A549 (cell line): ENCODE data around the gene LOC101059915.

ENCODE experiments used
- ATAC-seq, 2 experiments: fragments of 200-7000 bp in 1 of 2; fragments of >200 bp in 1 of 2; cut with Nextera tagmentation in 1 of 2; cut with Tn5 transposase in 1 of 2; 3 replicates each; pipeline versions ENCODE4 v1.8.0 to v1.9.1; 2018 to 2020; ENCODE audit warnings: mild to moderate bottlenecking in 1 of 2, moderate library complexity in 1 of 2
- CTCF ChIA-PET: fragments of 300-600 bp; sonication (Branson Sonifier 250); formaldehyde crosslinking; extraction: SDS; loops from one replicate; lab custom pipeline; 2021; ENCODE audit warnings: antibody characterized with exemption, inconsistent platforms; lab: Yijun Ruan, JAX
- POLR2A ChIA-PET: fragments of 350-600 bp; formaldehyde crosslinking; extraction: SDS; loops from one replicate; lab custom pipeline; 2021; ENCODE audit warnings: antibody characterized with exemption, inconsistent platforms; lab: Yijun Ruan, JAX
- DNase-seq, 2 experiments: peaks; one replicate each; pipeline versions ENCODE4 v3.0.0 to v3.0.0-alpha.2; 2011 to 2016; ENCODE audit warnings: low read depth in 1 of 2, low spot score in 1 of 2
- FAIRE-seq: peaks from 2 replicates; lab custom pipeline; 2011; peaks lifted over from hg19 to GRCh38; lab: Jason Lieb, UNC
- H3K27ac ChIP-seq, 2 experiments: fragments of >200 bp; sonication (Bioruptor Twin); formaldehyde crosslinking; 3 replicates each; pipeline ENCODE4 v1.5.1; 2016 to 2017
- H3K4me1 ChIP-seq: fragments of >200 bp; sonication (Bioruptor Twin); formaldehyde crosslinking; 3 replicates; pipeline ENCODE4 v1.6.1; 2016
- H3K4me2 ChIP-seq: fragments of >200 bp; sonication (Bioruptor Twin); formaldehyde crosslinking; 3 replicates; pipeline ENCODE4 v1.6.1; 2016
- H3K4me3 ChIP-seq: fragments of >200 bp; sonication (Bioruptor Twin); formaldehyde crosslinking; 3 replicates; pipeline ENCODE4 v1.5.1; 2016
- H3K9me3 ChIP-seq: fragments of >200 bp; sonication (Bioruptor Twin); formaldehyde crosslinking; 3 replicates; pipeline ENCODE4 v1.6.1; 2016
- BHLHE40 ChIP-seq: IDR thresholded peaks from 2 replicates; pipeline ENCODE4 v1.6.1; 2012; ENCODE audit warnings: low read depth, low read length, inconsistent platforms
- CBX8 ChIP-seq: fragments of 200-600 bp; sonication (generic); IDR thresholded peaks from 2 replicates; pipeline ENCODE4 v1.6.1; 2016
- CHD4 ChIP-seq: fragments of 200-600 bp; sonication (generic); IDR thresholded peaks from 2 replicates; pipeline ENCODE4 v1.6.1; 2016; ENCODE audit warnings: antibody characterized with exemption, mild to moderate bottlenecking, borderline replicate concordance
- EHF ChIP-seq: fragments of 250-450 bp; sonication (Bioruptor Pico); IDR thresholded peaks from 2 replicates; pipeline ENCODE4 v1.5.0; 2020; ENCODE audit warnings: mild to moderate bottlenecking
- EP300 ChIP-seq, 2 experiments: fragments of >200 bp; sonication (Bioruptor Twin); formaldehyde crosslinking; IDR thresholded peaks; 2 replicates in 1 of 2; 3 replicates in 1 of 2; pipeline ENCODE4 v1.6.1; 2016 to 2017
- ESRRA ChIP-seq: fragments of 150-350 bp; IDR thresholded peaks from 2 replicates; pipeline ENCODE4 v1.6.1; 2014; ENCODE audit warnings: mild to moderate bottlenecking, low read length, borderline replicate concordance
- FOSB ChIP-seq: fragments of 250-450 bp; sonication (Bioruptor Pico); IDR thresholded peaks from 2 replicates; pipeline ENCODE4 v1.5.0; 2020; ENCODE audit warnings: mild to moderate bottlenecking, moderate library complexity
- FOSL2 ChIP-seq, 2 experiments: fragments of 450-650 bp in 1 of 2; fragments of >200 bp in 1 of 2; sonication (Bioruptor Twin) in 1 of 2; formaldehyde crosslinking; IDR thresholded peaks; 2 replicates each; pipeline versions ENCODE4 v1.5.0 to v1.6.1; 2016 to 2020; ENCODE audit warnings: mild to moderate bottlenecking in 1 of 2, moderate library complexity in 1 of 2
- HDAC2 ChIP-seq: fragments of 200-600 bp; sonication (generic); IDR thresholded peaks from 2 replicates; pipeline ENCODE4 v1.6.1; 2016
- HOXB5 ChIP-seq: fragments of 250-450 bp; sonication (Bioruptor Pico); IDR thresholded peaks from 2 replicates; pipeline ENCODE4 v1.5.0; 2020; ENCODE audit warnings: mild to moderate bottlenecking, moderate library complexity
- KDM5A ChIP-seq: fragments of 200-600 bp; sonication (generic); IDR thresholded peaks from 2 replicates; pipeline ENCODE4 v1.6.1; 2016; ENCODE audit warnings: antibody characterized with exemption, mild to moderate bottlenecking
- MAFK ChIP-seq: fragments of 450-650 bp; IDR thresholded peaks from 2 replicates; pipeline ENCODE4 v1.6.1; 2014; ENCODE audit not compliant: partially characterized antibody
- MYC ChIP-seq: IDR thresholded peaks from 2 replicates; pipeline ENCODE4 v1.6.1; 2012; ENCODE audit warnings: mild to moderate bottlenecking, inconsistent platforms, low read length, improper control_type of control experiment, borderline replicate concordance
- NR3C1 ChIP-seq: fragments of >200 bp; sonication (Bioruptor Twin); formaldehyde crosslinking; IDR thresholded peaks from 3 replicates; pipeline ENCODE4 v1.6.1; 2017
- POLR2AphosphoS2 ChIP-seq: conservative IDR thresholded peaks from 2 replicates; pipeline ENCODE4 v1.6.1; 2012; ENCODE audit warnings: low read length, improper control_type of control experiment, inconsistent platforms
- RAD21 ChIP-seq, 2 experiments: fragments of >200 bp in 1 of 2; sonication (Bioruptor Twin) in 1 of 2; formaldehyde crosslinking in 1 of 2; IDR thresholded peaks in 1 of 2; conservative IDR thresholded peaks in 1 of 2; 2 replicates in 1 of 2; 3 replicates in 1 of 2; pipeline ENCODE4 v1.6.1; 2012 to 2018; ENCODE audit warnings: inconsistent platforms in 1 of 2
- RCOR1 ChIP-seq: fragments of 150-350 bp; IDR thresholded peaks from 2 replicates; pipeline ENCODE4 v1.6.1; 2014; ENCODE audit warnings: antibody characterized with exemption, low read length, low read depth
- SREBF2 ChIP-seq: fragments of 450-650 bp; IDR thresholded peaks from 2 replicates; pipeline ENCODE4 v1.6.1; 2014; ENCODE audit warnings: mild to moderate bottlenecking, moderate library complexity
- TP53 ChIP-seq: fragments of 250-450 bp; sonication (Bioruptor Pico); IDR thresholded peaks from 2 replicates; pipeline ENCODE4 v1.5.0; 2021; ENCODE audit warnings: mild to moderate bottlenecking, moderate library complexity
- ZNF302 ChIP-seq: fragments of 250-450 bp; sonication (Bioruptor Pico); IDR thresholded peaks from 2 replicates; pipeline ENCODE4 v1.9.0; 2021; ENCODE audit warnings: inconsistent platforms, mild to moderate bottlenecking, moderate library complexity
- ZSCAN20 ChIP-seq: fragments of 250-450 bp; sonication (Bioruptor Pico); IDR thresholded peaks from 2 replicates; pipeline ENCODE4 v1.8.0; 2022; ENCODE audit warnings: mild to moderate bottlenecking, moderate library complexity
- WGBS: methylation state at CpG from one replicate; pipeline ENCODE4 v1.1.6; 2017; ENCODE audit errors: missing lambda C conversion rate; 5-methylcytosine and 5-hydroxymethylcytosine counted together
- TF ChIP-seq, protein P1 (sequence below): IDR thresholded peaks from 2 replicates; pipeline ENCODE4 v1.6.1; 2012; ENCODE audit warnings: low read depth, borderline replicate concordance
- TF ChIP-seq, protein P2 (sequence below): fragments of 450-650 bp; IDR thresholded peaks from 2 replicates; pipeline ENCODE4 v1.6.1; 2014; ENCODE audit warnings: antibody characterized with exemption
- TF ChIP-seq, protein P3 (sequence below): fragments of 250-450 bp; sonication (Bioruptor Pico); IDR thresholded peaks from 2 replicates; pipeline ENCODE4 v1.5.0; 2021; ENCODE audit warnings: mild to moderate bottlenecking, moderate library complexity, borderline replicate concordance
- TF ChIP-seq, protein P4 (sequence below): fragments of >200 bp; sonication (Bioruptor Twin); formaldehyde crosslinking; IDR thresholded peaks from 3 replicates; pipeline ENCODE4 v1.5.1; 2016

The LOC101059915 gene

DNA sequence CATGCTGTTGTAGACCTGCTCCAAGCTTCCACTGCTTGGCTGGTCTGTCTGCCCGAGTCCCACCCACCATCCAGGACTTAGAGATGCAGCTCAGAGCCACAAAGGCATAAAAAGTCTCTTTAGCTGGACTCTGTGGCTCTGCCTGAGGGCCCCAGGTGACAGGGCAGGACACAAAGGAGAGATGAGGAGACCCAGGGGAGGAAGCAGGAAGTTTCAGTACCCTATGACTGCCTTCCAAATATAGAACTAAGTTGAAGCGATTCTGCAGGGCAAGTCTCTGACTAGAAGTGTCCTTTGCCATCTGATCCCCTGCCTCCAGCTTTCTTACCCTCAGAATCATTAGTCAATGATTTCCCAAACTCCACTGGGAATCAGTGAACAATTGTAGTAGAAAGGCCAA lies 37.9 kb upstream of the LOC101059915 start:
- Histone ChIP-seq H3K4me1 (no peaks in the 10 kb centered on the region; the same call in 2 of the 3 replicates), H3K27ac (no peak overlapping the region), H3K4me2 (no peak overlapping the region), H3K4me3 (no peak overlapping the region), H3K9me3 (no peaks in the 10 kb centered on the region)
- FAIRE-seq (no peak), DNase-seq (no peak), ATAC-seq (no peak)
- CTCF ChIA-PET, result no interaction called here
- POLR2A ChIA-PET, result no interaction called here
- WGBS, result 64% methylated on average over 2 of the region's 2 CpGs
- TF ChIP-seq CBX8 (no peak), EP300 (IDR thresholded peaks at IDR 0.05) (no peak)

DNA sequence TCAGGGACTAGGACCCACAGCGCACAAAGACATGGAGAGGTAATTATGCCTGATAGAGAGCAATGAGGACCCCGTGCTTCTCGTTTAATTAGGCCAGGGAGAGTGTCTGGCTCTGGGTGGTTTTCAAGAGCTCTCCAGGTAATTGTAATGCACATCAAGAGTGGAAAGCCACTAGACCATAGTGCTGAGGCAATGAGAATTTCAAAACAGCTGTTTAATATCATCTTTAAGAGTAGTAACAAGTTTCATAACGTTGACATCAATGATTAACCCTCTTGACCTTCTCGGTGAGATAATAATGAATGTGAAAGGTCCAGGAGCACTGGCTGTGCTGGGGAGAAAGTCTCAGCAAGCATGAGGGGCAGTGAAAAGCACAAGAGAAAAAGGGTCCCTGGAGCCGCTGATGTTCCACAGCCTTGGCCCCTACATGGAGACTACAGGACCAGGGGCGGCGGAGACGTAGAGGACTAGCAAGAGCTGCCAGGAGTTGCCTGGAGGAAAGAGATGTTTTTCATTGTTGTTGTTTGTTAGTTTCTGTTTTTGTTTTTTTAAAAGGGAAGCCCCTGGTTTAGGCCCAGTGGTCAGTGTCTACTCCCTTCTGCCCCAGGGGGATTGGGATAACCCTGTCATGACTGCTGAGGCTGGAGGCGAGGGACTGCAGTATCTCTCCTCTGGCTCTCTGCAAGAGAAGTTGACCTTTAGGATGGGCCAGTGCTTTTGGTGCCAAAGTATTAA lies 34.3 kb upstream of the LOC101059915 start:
- DNase-seq (no peak), ATAC-seq (no peak), FAIRE-seq (no peak)
- CTCF ChIA-PET, result no interaction called here
- 86% methylated on average over 10 of the region's 10 CpGs for WGBS
- no peak overlapping the region for H3K4me3 ChIP-seq
- no peaks in the 10 kb centered on the region; the same call in 2 of the 3 replicates for H3K4me1 ChIP-seq
- TF ChIP-seq, protein P1, sequence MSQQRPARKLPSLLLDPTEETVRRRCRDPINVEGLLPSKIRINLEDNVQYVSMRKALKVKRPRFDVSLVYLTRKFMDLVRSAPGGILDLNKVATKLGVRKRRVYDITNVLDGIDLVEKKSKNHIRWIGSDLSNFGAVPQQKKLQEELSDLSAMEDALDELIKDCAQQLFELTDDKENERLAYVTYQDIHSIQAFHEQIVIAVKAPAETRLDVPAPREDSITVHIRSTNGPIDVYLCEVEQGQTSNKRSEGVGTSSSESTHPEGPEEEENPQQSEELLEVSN, result no peak
- TF ChIP-seq MYC (no peak), MAFK (no peak), FOSB (CRISPR knock-in tag) (no peak), KDM5A (no peak), NR3C1 (no peak), FOSL2 (IDR thresholded peaks at IDR 0.05) (no peak), FOSL2 (CRISPR knock-in tag; IDR thresholded peaks at IDR 0.05) (no peak)
- TF ChIP-seq, protein P2, sequence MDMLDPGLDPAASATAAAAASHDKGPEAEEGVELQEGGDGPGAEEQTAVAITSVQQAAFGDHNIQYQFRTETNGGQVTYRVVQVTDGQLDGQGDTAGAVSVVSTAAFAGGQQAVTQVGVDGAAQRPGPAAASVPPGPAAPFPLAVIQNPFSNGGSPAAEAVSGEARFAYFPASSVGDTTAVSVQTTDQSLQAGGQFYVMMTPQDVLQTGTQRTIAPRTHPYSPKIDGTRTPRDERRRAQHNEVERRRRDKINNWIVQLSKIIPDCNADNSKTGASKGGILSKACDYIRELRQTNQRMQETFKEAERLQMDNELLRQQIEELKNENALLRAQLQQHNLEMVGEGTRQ, result no peak
- TF ChIP-seq, protein P3, sequence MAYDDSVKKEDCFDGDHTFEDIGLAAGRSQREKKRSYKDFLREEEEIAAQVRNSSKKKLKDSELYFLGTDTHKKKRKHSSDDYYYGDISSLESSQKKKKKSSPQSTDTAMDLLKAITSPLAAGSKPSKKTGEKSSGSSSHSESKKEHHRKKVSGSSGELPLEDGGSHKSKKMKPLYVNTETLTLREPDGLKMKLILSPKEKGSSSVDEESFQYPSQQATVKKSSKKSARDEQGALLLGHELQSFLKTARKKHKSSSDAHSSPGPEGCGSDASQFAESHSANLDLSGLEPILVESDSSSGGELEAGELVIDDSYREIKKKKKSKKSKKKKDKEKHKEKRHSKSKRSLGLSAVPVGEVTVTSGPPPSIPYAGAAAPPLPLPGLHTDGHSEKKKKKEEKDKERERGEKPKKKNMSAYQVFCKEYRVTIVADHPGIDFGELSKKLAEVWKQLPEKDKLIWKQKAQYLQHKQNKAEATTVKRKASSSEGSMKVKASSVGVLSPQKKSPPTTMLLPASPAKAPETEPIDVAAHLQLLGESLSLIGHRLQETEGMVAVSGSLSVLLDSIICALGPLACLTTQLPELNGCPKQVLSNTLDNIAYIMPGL, result no peak
- H3K4me2 ChIP-seq, result no peak overlapping the region
- POLR2A ChIA-PET, result no interaction called here
- no peaks in the 10 kb centered on the region for H3K9me3 ChIP-seq
- no peak overlapping the region for H3K27ac ChIP-seq

DNA sequence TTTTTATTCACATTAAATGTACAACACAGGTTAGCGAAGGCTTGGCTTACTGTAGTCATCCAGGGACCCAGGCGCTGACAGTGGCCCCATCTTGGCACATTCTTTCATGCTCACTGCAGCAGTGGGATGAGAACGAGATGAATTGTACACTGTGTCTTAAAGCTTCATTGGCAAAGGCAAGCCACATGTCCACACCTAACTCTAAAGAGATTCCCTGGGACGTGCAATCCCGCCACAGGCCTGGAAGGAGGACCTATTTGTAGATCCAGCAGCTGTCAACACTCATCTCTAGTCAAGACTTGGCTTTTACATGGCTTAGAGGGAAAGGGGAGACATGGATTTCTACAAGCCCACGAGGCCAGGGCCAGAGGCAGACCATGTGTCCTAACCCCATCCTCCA lies 33.0 kb upstream of the LOC101059915 start:
- no peak overlapping the region for H3K27ac ChIP-seq
- TF ChIP-seq BHLHE40 (no peak), ESRRA (no peak), POLR2AphosphoS2 (no peak), HDAC2 (no peak), EHF (CRISPR knock-in tag) (no peak), TP53 (no peak), SREBF2 (no peak), HOXB5 (CRISPR knock-in tag) (no peak), ZSCAN20 (CRISPR knock-in tag) (no peak), CHD4 (no peak), ZNF302 (CRISPR knock-in tag) (no peak), CBX8 (no peak), RCOR1 (no peak), RAD21 (conservative IDR thresholded peaks at IDR 0.05 in 1 of 2, IDR thresholded peaks at IDR 0.05 in 1 of 2) (no peak)
- TF ChIP-seq, protein P4, sequence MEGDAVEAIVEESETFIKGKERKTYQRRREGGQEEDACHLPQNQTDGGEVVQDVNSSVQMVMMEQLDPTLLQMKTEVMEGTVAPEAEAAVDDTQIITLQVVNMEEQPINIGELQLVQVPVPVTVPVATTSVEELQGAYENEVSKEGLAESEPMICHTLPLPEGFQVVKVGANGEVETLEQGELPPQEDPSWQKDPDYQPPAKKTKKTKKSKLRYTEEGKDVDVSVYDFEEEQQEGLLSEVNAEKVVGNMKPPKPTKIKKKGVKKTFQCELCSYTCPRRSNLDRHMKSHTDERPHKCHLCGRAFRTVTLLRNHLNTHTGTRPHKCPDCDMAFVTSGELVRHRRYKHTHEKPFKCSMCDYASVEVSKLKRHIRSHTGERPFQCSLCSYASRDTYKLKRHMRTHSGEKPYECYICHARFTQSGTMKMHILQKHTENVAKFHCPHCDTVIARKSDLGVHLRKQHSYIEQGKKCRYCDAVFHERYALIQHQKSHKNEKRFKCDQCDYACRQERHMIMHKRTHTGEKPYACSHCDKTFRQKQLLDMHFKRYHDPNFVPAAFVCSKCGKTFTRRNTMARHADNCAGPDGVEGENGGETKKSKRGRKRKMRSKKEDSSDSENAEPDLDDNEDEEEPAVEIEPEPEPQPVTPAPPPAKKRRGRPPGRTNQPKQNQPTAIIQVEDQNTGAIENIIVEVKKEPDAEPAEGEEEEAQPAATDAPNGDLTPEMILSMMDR, result no peak
- TF ChIP-seq, protein P1, result no peak
- TF ChIP-seq, protein P2, result no peak
- CTCF ChIA-PET, result no interaction called here
- no peak overlapping the region for H3K4me2 ChIP-seq
- POLR2A ChIA-PET, result no interaction called here
- no peak overlapping the region for H3K4me3 ChIP-seq
- WGBS, result 77% methylated on average over 6 of the region's 6 CpGs
- H3K4me1 ChIP-seq, result no peaks in the 10 kb centered on the region; the same call in 2 of the 3 replicates
- FAIRE-seq, result no peak
- H3K9me3 ChIP-seq, result no peaks in the 10 kb centered on the region
- ATAC-seq, result no peak
- DNase-seq, result no peak
